GM12874 (cell line): Measurements from ENCODE around the gene VN1R4.
"Not testable (repeated sequence)": the region's sequence is repeated elsewhere in the genome, so short reads cannot be mapped to it uniquely, and the experiment has no call there.

ENCODE experiments used
- TF ChIP-seq, protein P1 (sequence below): IDR thresholded peaks from 2 replicates; pipeline ENCODE4 v1.5.1; 2011; ENCODE audit warnings: low read depth, mild to moderate bottlenecking, control low read depth, low read length, moderate library complexity; ENCODE audit not compliant: insufficient read depth

VN1R4 gene

DNA sequence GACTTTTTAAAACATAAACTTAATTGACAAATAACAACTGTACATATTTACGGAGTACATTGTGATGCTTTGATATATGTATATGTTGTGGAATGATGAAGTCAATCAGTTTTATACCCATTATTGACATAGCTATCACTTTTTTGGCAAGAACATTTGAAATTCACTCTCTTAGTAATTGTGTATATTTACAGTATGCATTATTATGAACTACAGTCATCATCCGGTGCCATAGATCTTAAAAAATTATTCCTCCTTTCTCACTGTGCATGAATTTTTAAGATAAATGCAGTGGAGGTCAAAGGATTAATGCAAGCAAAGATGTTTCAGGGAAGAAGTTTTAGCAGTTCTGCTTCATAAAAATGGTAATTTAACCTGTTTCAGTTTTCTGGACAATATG lies 8.0 kb upstream of the VN1R4 start:
- TF ChIP-seq, protein P1, sequence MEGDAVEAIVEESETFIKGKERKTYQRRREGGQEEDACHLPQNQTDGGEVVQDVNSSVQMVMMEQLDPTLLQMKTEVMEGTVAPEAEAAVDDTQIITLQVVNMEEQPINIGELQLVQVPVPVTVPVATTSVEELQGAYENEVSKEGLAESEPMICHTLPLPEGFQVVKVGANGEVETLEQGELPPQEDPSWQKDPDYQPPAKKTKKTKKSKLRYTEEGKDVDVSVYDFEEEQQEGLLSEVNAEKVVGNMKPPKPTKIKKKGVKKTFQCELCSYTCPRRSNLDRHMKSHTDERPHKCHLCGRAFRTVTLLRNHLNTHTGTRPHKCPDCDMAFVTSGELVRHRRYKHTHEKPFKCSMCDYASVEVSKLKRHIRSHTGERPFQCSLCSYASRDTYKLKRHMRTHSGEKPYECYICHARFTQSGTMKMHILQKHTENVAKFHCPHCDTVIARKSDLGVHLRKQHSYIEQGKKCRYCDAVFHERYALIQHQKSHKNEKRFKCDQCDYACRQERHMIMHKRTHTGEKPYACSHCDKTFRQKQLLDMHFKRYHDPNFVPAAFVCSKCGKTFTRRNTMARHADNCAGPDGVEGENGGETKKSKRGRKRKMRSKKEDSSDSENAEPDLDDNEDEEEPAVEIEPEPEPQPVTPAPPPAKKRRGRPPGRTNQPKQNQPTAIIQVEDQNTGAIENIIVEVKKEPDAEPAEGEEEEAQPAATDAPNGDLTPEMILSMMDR, result no peak

DNA sequence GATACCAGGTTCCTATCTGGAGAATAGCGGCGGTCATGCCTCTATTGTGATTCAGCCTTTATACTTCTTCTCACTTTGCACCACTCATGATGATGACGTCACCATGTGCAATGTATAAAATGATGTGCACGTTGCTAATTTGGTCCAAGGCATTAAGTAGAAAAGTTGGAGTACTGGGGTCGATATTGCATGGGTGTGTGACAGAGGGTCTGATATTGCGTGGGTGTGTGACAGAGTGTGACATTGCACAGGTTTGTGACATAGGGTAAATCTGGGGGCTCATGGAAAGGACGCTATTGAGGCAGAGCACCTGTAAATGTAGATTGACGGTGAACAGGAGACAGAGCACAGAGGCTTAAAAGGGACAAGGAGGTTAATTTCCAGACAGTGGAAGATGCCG lies 4.5 kb upstream of the VN1R4 start:
- TF ChIP-seq, protein P1, result no peak

DNA sequence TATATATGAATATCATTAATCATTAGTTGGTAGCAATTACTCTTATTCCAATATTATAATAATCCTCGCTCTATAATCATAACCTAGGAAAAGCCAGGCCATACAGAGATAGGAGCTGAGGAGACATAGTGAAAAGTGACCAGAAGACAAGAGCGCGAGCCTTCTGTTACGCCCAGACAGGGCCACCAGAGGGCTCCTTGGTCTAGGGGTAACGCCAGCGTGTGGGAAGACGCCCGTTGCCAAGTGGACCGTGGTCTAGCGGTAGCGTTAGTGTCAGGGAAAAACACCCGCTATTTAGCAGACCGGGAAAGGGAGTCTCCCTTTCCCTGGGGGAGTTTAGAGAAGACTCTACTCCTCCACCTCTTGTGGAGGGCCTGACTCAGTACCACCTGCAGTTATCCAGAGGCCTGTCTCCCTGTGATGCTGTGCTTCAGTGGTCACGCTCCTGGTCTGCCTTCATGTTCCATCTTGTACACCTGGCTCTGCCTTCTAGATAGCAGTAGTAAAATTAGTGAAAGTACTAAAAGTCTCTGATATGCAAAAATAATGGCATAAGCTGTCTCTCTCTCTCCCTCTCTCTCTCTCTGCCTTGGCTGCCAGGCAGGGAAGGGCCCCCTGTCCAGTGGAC lies 9.7 kb downstream of the VN1R4 start, which contains the start of gene VN1R2:
TSS of gene VN1R2 (plus strand) at position 578 of the 628 bp plus-strand sequence. CDS start 84 bp downstream, outside the sequence.
- TF ChIP-seq, protein P1, result not testable (repeated sequence)

DNA sequence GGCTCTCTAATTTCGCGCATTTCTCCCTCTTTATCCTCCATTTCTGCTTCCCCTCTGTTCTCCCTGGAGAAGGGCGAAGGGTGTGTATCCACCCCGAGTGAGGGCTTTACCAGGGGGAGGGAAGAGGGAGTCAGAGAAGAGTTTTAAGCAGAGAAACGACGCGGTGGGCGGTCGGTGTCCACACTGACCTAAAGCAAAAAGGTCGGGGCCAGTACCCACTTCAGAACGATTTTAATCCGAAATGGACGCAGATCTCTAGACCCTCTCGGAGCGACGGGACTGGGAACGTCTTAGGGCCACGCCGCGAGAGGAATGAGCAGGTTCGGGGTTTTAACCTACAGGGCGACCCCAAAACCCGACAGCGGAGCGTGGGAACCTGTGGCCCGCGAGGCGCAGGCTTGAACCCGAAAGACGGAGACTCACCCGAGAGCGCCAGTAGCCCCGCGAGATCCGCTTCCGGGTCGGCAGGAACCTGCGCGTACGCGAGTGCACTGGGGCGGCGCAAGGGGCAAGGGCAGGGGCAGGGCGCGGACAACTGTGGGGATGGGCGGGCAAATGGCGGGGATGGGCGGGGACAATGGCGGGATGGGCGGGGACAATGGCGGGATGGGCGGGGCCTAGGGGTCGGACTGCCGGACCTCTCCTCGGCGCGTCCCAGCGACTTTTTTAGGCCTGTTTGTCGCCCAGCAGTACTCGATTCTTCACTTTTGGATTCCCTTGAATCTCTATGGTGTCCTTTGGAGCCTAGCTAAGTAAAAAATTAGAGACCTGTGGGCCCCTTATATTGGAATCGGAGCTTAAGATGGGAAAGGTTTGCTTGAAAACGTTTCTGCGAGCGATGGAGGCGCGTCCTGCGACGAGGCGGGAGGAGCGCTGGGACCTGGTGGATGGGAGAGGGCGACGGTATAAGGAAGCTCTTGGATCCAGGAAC lies 12.8 kb downstream of the VN1R4 start, which contains the start of gene ZNF677:
TSS of gene ZNF677 (minus strand) at position 463 of the 931 bp plus-strand sequence. CDS start 3,323 bp downstream, outside the sequence.
- TF ChIP-seq, protein P1, result no peak

DNA sequence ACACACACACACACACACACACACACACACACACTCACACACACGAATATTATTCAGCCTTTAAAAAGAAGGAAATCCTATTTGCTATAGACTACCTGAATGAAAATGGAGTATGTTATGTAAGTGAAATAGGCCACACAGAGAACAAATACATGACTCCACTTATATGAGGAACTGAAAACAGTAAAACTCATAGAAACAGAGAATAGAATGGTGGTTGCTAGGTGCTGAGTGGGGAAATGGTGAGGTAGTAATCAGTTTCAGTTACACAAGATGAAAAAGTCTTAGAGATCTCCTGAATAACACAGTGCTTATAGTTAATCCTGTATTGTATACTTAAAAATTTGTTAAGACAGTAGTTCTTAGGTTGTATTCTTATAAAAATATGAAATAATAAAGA lies 21.0 kb downstream of the VN1R4 start:
- TF ChIP-seq, protein P1, result no peak

DNA sequence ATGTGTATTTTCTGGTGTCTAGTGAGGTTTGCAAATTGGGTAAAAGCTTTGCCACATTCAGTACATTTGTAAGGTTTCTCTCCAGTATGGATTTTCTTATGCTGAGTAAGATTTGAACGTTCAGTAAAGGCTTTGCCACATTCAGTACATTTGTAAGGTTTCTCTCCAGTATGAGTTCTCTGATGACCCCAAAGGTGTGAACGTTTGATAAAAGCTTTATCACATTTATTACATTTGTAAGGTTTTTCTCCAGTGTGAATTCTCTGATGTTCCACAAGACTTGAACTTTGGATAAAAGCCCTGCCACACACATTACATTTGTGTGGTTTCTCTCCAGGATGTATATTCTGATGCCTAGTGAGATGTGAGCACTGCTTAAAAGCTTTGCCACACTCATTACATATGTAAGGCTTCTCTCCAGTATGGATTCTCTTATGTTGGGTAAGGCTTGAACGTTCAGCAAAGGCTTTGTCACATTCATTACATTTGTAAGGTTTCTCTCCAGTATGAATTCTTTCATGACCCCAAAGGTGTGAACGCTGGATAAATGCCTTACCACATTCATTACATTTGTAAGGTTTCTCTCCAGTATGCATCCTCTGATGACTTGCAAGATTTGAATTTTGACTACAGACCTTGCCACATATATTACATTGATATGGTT lies 30.3 kb downstream of the VN1R4 start:
- TF ChIP-seq, protein P1, result no peak

DNA sequence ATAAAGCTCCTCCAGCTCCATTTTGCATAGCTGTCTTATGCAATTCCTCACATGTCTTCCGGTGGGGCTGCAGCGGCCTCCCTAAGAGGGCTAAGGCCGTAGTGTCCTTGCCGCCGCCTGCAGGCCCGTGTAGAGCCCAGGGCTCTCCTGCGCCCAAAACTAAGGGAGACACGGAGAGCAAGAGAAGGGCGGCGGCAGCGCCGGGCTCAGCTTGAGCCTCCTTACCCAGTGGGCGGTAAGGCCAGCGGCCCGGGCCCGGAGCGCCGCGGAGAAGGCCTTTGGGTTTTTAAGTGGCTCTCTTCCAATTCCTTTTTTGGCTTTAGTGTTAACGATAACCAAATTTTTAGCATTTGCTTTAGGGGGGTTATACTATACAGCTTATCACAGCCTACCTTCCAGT lies 42.9 kb downstream of the VN1R4 start:
- TF ChIP-seq, protein P1, result no peak
